Colonic mucosa (tissue), 4 donors: ENCODE measurements around the gene FAM222B. TPM values are rescaled to one million over a fixed set of nuclear protein-coding genes. Genes with fewer than 3 reads are reported as not detected.

Experiments used
- DNase-seq: peaks from one replicate; pipeline ENCODE4 v3.0.0-alpha.2; 2020
- H3K27ac ChIP-seq: fragments of 200-600 bp; one replicate; pipeline ENCODE4 v1.8.0; 2021
- H3K27me3 ChIP-seq: fragments of 200-600 bp; one replicate; pipeline ENCODE4 v1.8.0; 2021
- H3K36me3 ChIP-seq: fragments of 200-600 bp; one replicate; pipeline ENCODE4 v1.8.0; 2021
- H3K4me1 ChIP-seq: fragments of 200-600 bp; one replicate; pipeline ENCODE4 v1.8.0; 2021; ENCODE audit warnings: mild to moderate bottlenecking
- H3K4me3 ChIP-seq: fragments of 200-600 bp; one replicate; pipeline ENCODE4 v1.8.0; 2021
- H3K9ac ChIP-seq, 2 donors: one replicate each; pipeline ENCODE4 v1.7.0; 2013; ENCODE audit warnings: control low read depth in 2 of 2, low read depth in 2 of 2, low read length in 2 of 2
- H3K9me3 ChIP-seq: fragments of 200-600 bp; one replicate; pipeline ENCODE4 v1.8.0; 2021
- CTCF ChIP-seq: fragments of 200-600 bp; IDR thresholded peaks from one replicate; pipeline ENCODE4 v1.8.0; 2022; ENCODE audit warnings: antibody characterized with exemption, mild to moderate bottlenecking
- intact Hi-C: fragments of 100-400 bp; cut with DNase I; formaldehyde crosslinking; loops from one replicate; pipeline ENCODE4 v1.14.1; 2022
- total RNA-seq, 2 donors: library from RNA; stranded (reverse); fragmentation: NEBNext Ultra II Directional in 1 of 2; extraction: Animal tissue kit (Norgen Biotek cat#: 25700) in 1 of 2; gene quantifications; one replicate each; pipeline ENCODE4 v1.2.1, GENCODE V29; 2021
- donor health status: healthy.
- donor health status: DM: no; HTN: no; CAD: no.
- donor health status: DM: no; HTN: no; CAD: no.

The FAM222B gene
- total RNA-seq, 2 donors from 2014 or later = 27.9 to 35.4 TPM

GRCh38 chr17:28887871-28888471 lies 45.4 kb upstream of the FAM222B start:
- intact Hi-C loops = no loop called here
- Histone ChIP-seq H3K27me3 (no peaks in the 10 kb centered on the region), H3K4me3 (no peak overlapping the region), H3K36me3 (no peaks in the 10 kb centered on the region), H3K9me3 (no peaks in the 10 kb centered on the region), H3K9ac (no peak overlapping the region), H3K4me1 (peaks cover 1% of the 10 kb centered on the region), H3K27ac (no peak overlapping the region)
- no peak for DNase-seq
- no peak for TF ChIP-seq CTCF

GRCh38 chr17:28885951-28886350 lies 43.4 kb upstream of the FAM222B start:
- no peak for TF ChIP-seq CTCF
- no peak overlapping the region for H3K9ac ChIP-seq
- no peak for DNase-seq
- no peak overlapping the region for H3K27ac ChIP-seq
- H3K4me1 ChIP-seq = no peaks in the 10 kb centered on the region
- H3K36me3 ChIP-seq = peaks cover 9% of the 10 kb centered on the region
- H3K27me3 ChIP-seq = no peaks in the 10 kb centered on the region
- intact Hi-C loops = no loop called here
- no peaks in the 10 kb centered on the region for H3K9me3 ChIP-seq
- H3K4me3 ChIP-seq = no peak overlapping the region

GRCh38 chr17:28885363-28885762 lies 42.8 kb upstream of the FAM222B start:
- H3K36me3 ChIP-seq = peaks cover 14% of the 10 kb centered on the region
- H3K4me1 ChIP-seq = no peaks in the 10 kb centered on the region
- no peaks in the 10 kb centered on the region for H3K27me3 ChIP-seq
- intact Hi-C loops = no loop called here
- H3K27ac ChIP-seq = no peak overlapping the region
- H3K9ac ChIP-seq = no peak overlapping the region
- no peak for DNase-seq
- H3K4me3 ChIP-seq = no peak overlapping the region
- H3K9me3 ChIP-seq = no peaks in the 10 kb centered on the region
- no peak for TF ChIP-seq CTCF

- Histone ChIP-seq H3K27ac (no peak overlapping the region), H3K36me3 (peaks cover 17% of the 10 kb centered on the region), H3K9me3 (no peaks in the 10 kb centered on the region), H3K4me1 (no peaks in the 10 kb centered on the region), H3K27me3 (no peaks in the 10 kb centered on the region), H3K9ac (no peak overlapping the region), H3K4me3 (no peak overlapping the region)
- TF ChIP-seq CTCF = no peak
- DNase-seq = no peak
- intact Hi-C loops = loop anchor here (5.0 kb wide), 1 partner anchor 202 kb away; no protein-coding TSS in a partner anchor
Observed at GRCh38 chr17:28883967-28884702, 41.5 kb upstream of the FAM222B start.

GRCh38 chr17:28882154-28882895 lies 39.7 kb upstream of the FAM222B start:
- Histone ChIP-seq H3K27me3 (no peaks in the 10 kb centered on the region), H3K9ac (no peak overlapping the region), H3K9me3 (no peaks in the 10 kb centered on the region), H3K4me3 (no peak overlapping the region), H3K36me3 (peaks cover 17% of the 10 kb centered on the region), H3K4me1 (no peaks in the 10 kb centered on the region), H3K27ac (no peak overlapping the region)
- DNase-seq = no peak
- intact Hi-C loops = loop anchor here (5.0 kb wide), 1 partner anchor 200 kb away; no protein-coding TSS in a partner anchor
- no peak for TF ChIP-seq CTCF
